IPS-20b (cell line): ENCODE data around the gene DIS3L2.

ENCODE experiments used
- H3K27ac ChIP-seq: one replicate; pipeline ENCODE4 v1.5.1; 2013; ENCODE audit warnings: low read length
- H3K27me3 ChIP-seq: 2 replicates; pipeline ENCODE4 v1.6.1; 2013; ENCODE audit warnings: mild to moderate bottlenecking, low read length, inconsistent platforms; ENCODE audit not compliant: insufficient read depth
- H3K36me3 ChIP-seq: 2 replicates; pipeline ENCODE4 v1.6.1; 2013; ENCODE audit warnings: low read depth, mild to moderate bottlenecking, inconsistent platforms, low read length, moderate library complexity; ENCODE audit not compliant: insufficient read depth
- H3K4me1 ChIP-seq: 2 replicates; pipeline ENCODE4 v1.6.1; 2013; ENCODE audit warnings: mild to moderate bottlenecking, control low read depth, inconsistent platforms, low read length, moderate library complexity; ENCODE audit not compliant: insufficient read depth
- H3K4me3 ChIP-seq: 2 replicates; pipeline ENCODE4 v1.5.1; 2013; ENCODE audit warnings: mild to moderate bottlenecking, low read length, inconsistent platforms
- H3K9ac ChIP-seq: 2 replicates; pipeline ENCODE4 v1.6.1; 2013; ENCODE audit warnings: low read depth, mild to moderate bottlenecking, inconsistent platforms, low read length, moderate library complexity
- H3K9me3 ChIP-seq: 2 replicates; pipeline ENCODE4 v1.6.1; 2013; ENCODE audit warnings: mild to moderate bottlenecking, low read depth, low read length, inconsistent platforms; ENCODE audit not compliant: insufficient read depth

DIS3L2 gene

GRCh38 chr2:232287316-232287715 is 325.8 kb downstream of the DIS3L2 start:
- H3K4me1 ChIP-seq: no peaks in the 10 kb centered on the region
- no peaks in the 10 kb centered on the region for H3K27me3 ChIP-seq
- no peaks in the 10 kb centered on the region for H3K9me3 ChIP-seq
- H3K36me3 ChIP-seq: no peaks in the 10 kb centered on the region
- H3K9ac ChIP-seq: no peak overlapping the region
- H3K4me3 ChIP-seq: no peak overlapping the region
- H3K27ac ChIP-seq: no peak overlapping the region

GRCh38 chr2:232288489-232289030 is 327.0 kb downstream of the DIS3L2 start:
- peaks cover 5% of the 10 kb centered on the region; the same call in 1 of the 2 replicates for H3K4me1 ChIP-seq
- no peaks in the 10 kb centered on the region for H3K9me3 ChIP-seq
- H3K27me3 ChIP-seq: no peaks in the 10 kb centered on the region
- no peak overlapping the region for H3K4me3 ChIP-seq
- no peak overlapping the region for H3K9ac ChIP-seq
- no peak overlapping the region for H3K27ac ChIP-seq
- H3K36me3 ChIP-seq: no peaks in the 10 kb centered on the region

GRCh38 chr2:232290668-232291067 is 329.2 kb downstream of the DIS3L2 start:
- no peaks in the 10 kb centered on the region for H3K36me3 ChIP-seq
- H3K4me3 ChIP-seq: no peak overlapping the region
- no peak overlapping the region for H3K27ac ChIP-seq
- H3K9ac ChIP-seq: no peak overlapping the region
- no peaks in the 10 kb centered on the region for H3K27me3 ChIP-seq
- peaks cover 5% of the 10 kb centered on the region; the same call in 1 of the 2 replicates for H3K4me1 ChIP-seq
- H3K9me3 ChIP-seq: no peaks in the 10 kb centered on the region

GRCh38 chr2:232291343-232291742 is 329.8 kb downstream of the DIS3L2 start:
- H3K4me3 ChIP-seq: no peak overlapping the region
- H3K9me3 ChIP-seq: no peaks in the 10 kb centered on the region
- no peaks in the 10 kb centered on the region for H3K36me3 ChIP-seq
- H3K4me1 ChIP-seq: peaks cover 5% of the 10 kb centered on the region; the same call in 1 of the 2 replicates
- no peak overlapping the region for H3K27ac ChIP-seq
- H3K27me3 ChIP-seq: no peaks in the 10 kb centered on the region
- H3K9ac ChIP-seq: no peak overlapping the region

DNA sequence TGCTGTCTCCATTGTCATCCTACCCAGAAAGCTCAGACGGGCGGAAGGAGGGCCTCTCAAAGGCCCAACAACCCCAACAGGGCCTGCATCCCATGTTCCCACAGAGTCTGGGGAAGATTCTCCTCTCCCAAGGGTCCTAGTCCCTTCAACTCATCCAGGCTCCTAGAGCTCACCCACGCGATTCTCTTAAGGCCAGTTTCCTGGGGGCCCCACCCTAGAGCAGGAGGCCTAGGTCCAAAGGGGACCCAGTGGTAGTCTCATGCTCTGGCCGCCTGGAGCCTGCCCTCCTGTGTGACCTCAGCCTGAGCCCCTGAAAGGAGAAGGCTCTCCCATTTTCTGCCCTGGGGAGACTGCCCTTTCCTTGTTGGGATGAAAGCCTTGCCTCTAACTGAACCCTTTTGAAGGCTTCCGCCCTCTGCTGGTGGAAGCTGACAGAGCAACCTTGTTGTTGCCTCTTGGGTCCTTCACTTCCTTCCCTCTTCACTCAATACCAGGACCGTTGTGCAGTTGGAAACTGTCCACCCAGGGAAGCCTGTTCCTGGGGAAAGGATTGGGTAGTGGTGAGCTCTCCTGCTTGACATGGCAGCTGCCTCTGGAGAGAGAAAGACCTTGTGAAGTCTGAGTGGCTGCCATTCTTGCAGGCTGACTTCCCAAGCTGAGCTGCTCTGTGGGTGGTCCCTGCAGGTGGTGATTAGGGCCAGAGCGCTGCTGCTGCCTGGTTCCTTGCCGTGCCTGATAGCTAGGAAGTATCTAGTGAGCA is 331.1 kb downstream of the DIS3L2 start:
- Histone ChIP-seq H3K36me3 (no peaks in the 10 kb centered on the region), H3K27me3 (no peaks in the 10 kb centered on the region), H3K9me3 (no peaks in the 10 kb centered on the region), H3K4me1 (peaks cover 5% of the 10 kb centered on the region; the same call in 1 of the 2 replicates), H3K9ac (no peak overlapping the region), H3K27ac (no peak overlapping the region), H3K4me3 (no peak overlapping the region)

GRCh38 chr2:232293191-232293590 is 331.7 kb downstream of the DIS3L2 start:
- H3K36me3 ChIP-seq: no peaks in the 10 kb centered on the region
- no peak overlapping the region for H3K27ac ChIP-seq
- H3K4me1 ChIP-seq: peaks cover 5% of the 10 kb centered on the region; the same call in 1 of the 2 replicates
- H3K9me3 ChIP-seq: no peaks in the 10 kb centered on the region
- H3K9ac ChIP-seq: no peak overlapping the region
- no peaks in the 10 kb centered on the region for H3K27me3 ChIP-seq
- no peak overlapping the region for H3K4me3 ChIP-seq

DNA sequence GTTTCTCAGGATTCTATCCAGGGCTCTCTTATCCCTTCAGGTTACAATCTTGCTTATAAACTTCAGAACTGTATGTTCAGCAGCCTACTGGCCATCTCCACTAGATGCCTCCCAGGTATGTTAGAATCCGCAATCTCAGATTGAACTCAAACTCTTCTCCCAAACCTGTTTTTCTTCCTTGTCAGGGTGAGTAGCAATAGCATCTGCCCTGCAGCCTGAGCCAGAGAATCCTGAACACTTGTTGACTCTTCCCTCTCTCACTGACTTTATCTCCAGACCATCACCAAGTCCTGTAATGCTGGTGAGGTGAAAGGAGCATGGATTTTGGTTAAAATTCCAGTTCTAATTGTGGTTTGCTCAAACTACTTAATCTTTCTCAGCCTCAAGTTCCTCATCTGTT is 334.5 kb downstream of the DIS3L2 start:
- H3K27ac ChIP-seq: no peak overlapping the region
- H3K4me3 ChIP-seq: no peak overlapping the region
- no peaks in the 10 kb centered on the region for H3K36me3 ChIP-seq
- no peaks in the 10 kb centered on the region for H3K27me3 ChIP-seq
- H3K9me3 ChIP-seq: no peaks in the 10 kb centered on the region
- no peak overlapping the region for H3K9ac ChIP-seq
- peaks cover 5% of the 10 kb centered on the region; the same call in 1 of the 2 replicates for H3K4me1 ChIP-seq

GRCh38 chr2:232296776-232297525 is 335.4 kb downstream of the DIS3L2 start:
- Histone ChIP-seq H3K36me3 (no peaks in the 10 kb centered on the region), H3K4me1 (peaks cover 5% of the 10 kb centered on the region; the same call in 1 of the 2 replicates), H3K9me3 (no peaks in the 10 kb centered on the region), H3K27me3 (no peaks in the 10 kb centered on the region), H3K9ac (no peak overlapping the region), H3K27ac (no peak overlapping the region), H3K4me3 (no peak overlapping the region)

DNA sequence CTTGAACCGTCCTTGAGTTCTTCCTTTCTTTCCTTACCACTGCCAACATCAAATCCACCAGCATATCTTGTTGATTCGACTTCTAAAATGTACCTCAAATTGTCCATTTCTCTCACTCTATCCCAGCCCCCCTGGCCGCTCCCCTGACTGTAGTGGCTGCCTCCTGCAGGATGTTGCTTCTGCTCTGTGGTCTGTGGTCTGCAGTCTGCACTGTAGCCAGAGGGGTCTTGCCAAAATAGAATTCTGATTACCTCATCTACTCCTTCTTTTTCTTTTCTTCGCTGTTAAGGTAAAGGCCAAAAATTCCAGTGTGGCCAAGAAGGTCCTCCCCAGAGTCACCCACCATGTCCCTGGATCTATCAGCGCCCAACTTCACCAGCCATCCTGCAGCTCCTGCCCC is 337.6 kb downstream of the DIS3L2 start:
- Histone ChIP-seq H3K27ac (no peak overlapping the region), H3K4me3 (no peak overlapping the region), H3K27me3 (no peaks in the 10 kb centered on the region), H3K4me1 (no peaks in the 10 kb centered on the region), H3K9me3 (no peaks in the 10 kb centered on the region), H3K36me3 (no peaks in the 10 kb centered on the region), H3K9ac (no peak overlapping the region)

DNA sequence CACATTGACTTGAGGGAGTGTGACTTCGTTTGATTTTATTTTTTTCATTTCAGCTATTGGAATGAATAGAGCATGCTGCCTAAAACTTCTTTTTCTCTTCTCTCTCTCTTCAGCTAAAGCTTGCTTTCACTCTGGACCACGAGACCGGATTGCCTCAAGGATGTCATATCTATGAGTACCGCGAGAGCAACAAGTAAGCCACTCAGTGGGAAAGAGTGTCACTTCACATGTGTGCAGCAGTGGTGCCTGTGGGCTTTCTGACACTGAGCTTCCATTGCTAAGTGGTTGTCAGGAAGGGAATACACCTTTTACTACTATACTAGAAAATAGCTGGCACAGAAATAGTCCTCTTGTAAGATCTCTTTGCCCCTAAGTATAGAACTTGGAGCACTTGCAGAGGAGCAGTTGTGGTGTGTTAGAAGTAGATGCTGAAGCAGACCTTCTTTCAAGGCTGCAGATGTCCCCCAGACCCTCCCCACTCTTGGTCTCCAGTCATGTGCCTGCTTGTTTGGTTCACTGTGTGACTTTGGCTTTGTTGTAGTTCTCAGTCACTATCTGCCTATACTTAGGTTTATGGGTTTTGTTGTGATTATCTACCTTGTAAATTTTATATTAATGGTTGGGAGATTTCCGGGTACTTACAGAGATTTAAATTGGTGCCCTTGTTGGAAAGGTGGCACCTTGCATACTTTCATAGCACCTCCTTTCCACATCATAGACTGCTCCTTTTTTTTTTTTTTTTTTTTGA is 338.6 kb downstream of the DIS3L2 start:
- H3K4me1 ChIP-seq: no peaks in the 10 kb centered on the region
- no peak overlapping the region for H3K4me3 ChIP-seq
- no peaks in the 10 kb centered on the region for H3K27me3 ChIP-seq
- no peaks in the 10 kb centered on the region for H3K9me3 ChIP-seq
- H3K36me3 ChIP-seq: no peaks in the 10 kb centered on the region
- H3K9ac ChIP-seq: no peak overlapping the region
- H3K27ac ChIP-seq: no peak overlapping the region

GRCh38 chr2:232300894-232301387 is 339.4 kb downstream of the DIS3L2 start:
- Histone ChIP-seq H3K4me3 (no peak overlapping the region), H3K27me3 (no peaks in the 10 kb centered on the region), H3K9ac (no peak overlapping the region), H3K27ac (no peak overlapping the region), H3K36me3 (no peaks in the 10 kb centered on the region), H3K9me3 (no peaks in the 10 kb centered on the region), H3K4me1 (no peaks in the 10 kb centered on the region)
